Osteoblast (primary cell): ENCODE measurements around the gene GLUL. TPM values are rescaled to one million over a fixed set of nuclear protein-coding genes. Genes with fewer than 3 reads are reported as not detected.

Experiments used
- DNase-seq: peaks from one replicate; pipeline ENCODE4 v3.0.0; 2011; ENCODE audit warnings: low spot score, mixed read lengths; ENCODE audit not compliant: insufficient read length; ENCODE audit errors: missing footprints
- H2AFZ ChIP-seq: 2 replicates; pipeline ENCODE4 v1.6.0; 2011; ENCODE audit warnings: mild to moderate bottlenecking, low read length
- H3K27ac ChIP-seq: 2 replicates; pipeline ENCODE4 v1.5.1; 2011; ENCODE audit warnings: mild to moderate bottlenecking, low read depth, low read length, moderate library complexity
- H3K27me3 ChIP-seq: 2 replicates; pipeline ENCODE4 v1.6.0; 2012; ENCODE audit warnings: mild to moderate bottlenecking, control low read depth, inconsistent platforms, low read length, moderate library complexity; ENCODE audit not compliant: insufficient read depth
- H3K36me3 ChIP-seq: 2 replicates; pipeline ENCODE4 v1.5.1; 2011; ENCODE audit warnings: mild to moderate bottlenecking, low read length, control low read depth, moderate library complexity; ENCODE audit not compliant: insufficient read depth
- H3K4me1 ChIP-seq: 2 replicates; pipeline ENCODE4 v1.5.1; 2011; ENCODE audit warnings: mild to moderate bottlenecking, low read length, control low read depth, moderate library complexity; ENCODE audit not compliant: insufficient read depth
- H3K4me2 ChIP-seq: 2 replicates; pipeline ENCODE4 v1.6.0; 2011; ENCODE audit warnings: mild to moderate bottlenecking, low read length; ENCODE audit not compliant: insufficient read depth
- H3K4me3 ChIP-seq: fragments of 200-600 bp; sonication (generic); 3 replicates; pipeline ENCODE4 v1.5.1; 2012; ENCODE audit warnings: mild to moderate bottlenecking, low read length, inconsistent platforms; ENCODE audit not compliant: insufficient read depth
- H3K79me2 ChIP-seq: 2 replicates; pipeline ENCODE4 v1.6.0; 2012; ENCODE audit warnings: mild to moderate bottlenecking, low read length, control low read depth, inconsistent platforms; ENCODE audit not compliant: insufficient read depth
- H3K9me3 ChIP-seq: 2 replicates; pipeline ENCODE4 v1.5.1; 2011; ENCODE audit warnings: low read depth, low read length, control low read depth
- H4K20me1 ChIP-seq: 2 replicates; pipeline ENCODE4 v1.6.0; 2012; ENCODE audit warnings: mild to moderate bottlenecking, low read length, control low read depth; ENCODE audit not compliant: insufficient read depth
- total RNA-seq: library from RNA; depleted of rRNA; stranded (reverse); fragments of >200 nt; gene quantifications from 2 replicates; pipeline ENCODE4 v1.2.3, GENCODE V29; 2012
- TF ChIP-seq, protein P1 (sequence below): IDR thresholded peaks from 2 replicates; pipeline ENCODE4 v1.5.1; 2011; ENCODE audit warnings: mild to moderate bottlenecking, low read depth, low read length, moderate library complexity; ENCODE audit errors: extremely low read depth

GLUL gene
- total RNA-seq, 1 donor: 259 TPM

DNA sequence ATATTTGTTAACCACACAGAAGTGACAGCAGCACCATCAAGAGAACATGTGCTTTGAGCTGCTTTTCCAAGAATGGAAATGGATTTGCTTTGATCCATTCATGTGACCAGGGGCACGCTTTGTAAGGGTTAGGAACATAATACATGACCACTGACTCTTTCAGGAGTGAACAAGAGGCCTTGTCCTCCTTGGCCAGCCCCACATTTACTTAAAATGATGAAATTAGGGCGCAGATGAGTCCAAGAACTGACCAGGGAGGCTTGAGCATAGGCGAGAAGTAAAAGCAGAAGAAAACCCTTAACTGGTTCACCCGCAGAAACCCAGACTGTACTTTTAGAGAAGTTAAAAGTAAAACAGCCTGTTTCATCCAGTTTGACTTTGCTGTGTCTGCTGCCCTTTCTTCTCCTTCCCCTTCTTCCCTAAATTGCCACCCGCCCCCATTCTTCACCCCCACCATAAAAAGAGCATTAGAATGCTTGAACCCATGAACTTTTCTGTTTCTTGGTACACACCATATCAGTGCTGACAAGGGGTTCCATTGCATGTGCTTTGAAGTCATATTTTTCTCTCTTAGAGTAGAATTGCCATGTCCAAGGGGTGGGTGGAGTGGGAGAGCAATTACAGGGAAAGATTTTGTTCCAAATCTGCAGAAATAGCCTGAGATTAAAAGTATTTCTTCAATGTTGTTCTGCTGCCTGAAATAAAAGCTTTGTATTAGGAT lies 2.6 kb upstream of the GLUL start:
- DNase-seq: no peak
- Histone ChIP-seq H3K27me3 (no peaks in the 10 kb centered on the region), H3K4me2 (no peak overlapping the region), H4K20me1 (peaks cover 13% of the 10 kb centered on the region), H3K79me2 (peaks cover 21% of the 10 kb centered on the region), H3K9me3 (no peaks in the 10 kb centered on the region), H3K4me1 (peaks cover 13% of the 10 kb centered on the region), H3K36me3 (no peaks in the 10 kb centered on the region), H2AFZ (no peak overlapping the region), H3K4me3 (no peak overlapping the region), H3K27ac (no peak overlapping the region)
- TF ChIP-seq, protein P1, sequence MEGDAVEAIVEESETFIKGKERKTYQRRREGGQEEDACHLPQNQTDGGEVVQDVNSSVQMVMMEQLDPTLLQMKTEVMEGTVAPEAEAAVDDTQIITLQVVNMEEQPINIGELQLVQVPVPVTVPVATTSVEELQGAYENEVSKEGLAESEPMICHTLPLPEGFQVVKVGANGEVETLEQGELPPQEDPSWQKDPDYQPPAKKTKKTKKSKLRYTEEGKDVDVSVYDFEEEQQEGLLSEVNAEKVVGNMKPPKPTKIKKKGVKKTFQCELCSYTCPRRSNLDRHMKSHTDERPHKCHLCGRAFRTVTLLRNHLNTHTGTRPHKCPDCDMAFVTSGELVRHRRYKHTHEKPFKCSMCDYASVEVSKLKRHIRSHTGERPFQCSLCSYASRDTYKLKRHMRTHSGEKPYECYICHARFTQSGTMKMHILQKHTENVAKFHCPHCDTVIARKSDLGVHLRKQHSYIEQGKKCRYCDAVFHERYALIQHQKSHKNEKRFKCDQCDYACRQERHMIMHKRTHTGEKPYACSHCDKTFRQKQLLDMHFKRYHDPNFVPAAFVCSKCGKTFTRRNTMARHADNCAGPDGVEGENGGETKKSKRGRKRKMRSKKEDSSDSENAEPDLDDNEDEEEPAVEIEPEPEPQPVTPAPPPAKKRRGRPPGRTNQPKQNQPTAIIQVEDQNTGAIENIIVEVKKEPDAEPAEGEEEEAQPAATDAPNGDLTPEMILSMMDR: no peak

DNA sequence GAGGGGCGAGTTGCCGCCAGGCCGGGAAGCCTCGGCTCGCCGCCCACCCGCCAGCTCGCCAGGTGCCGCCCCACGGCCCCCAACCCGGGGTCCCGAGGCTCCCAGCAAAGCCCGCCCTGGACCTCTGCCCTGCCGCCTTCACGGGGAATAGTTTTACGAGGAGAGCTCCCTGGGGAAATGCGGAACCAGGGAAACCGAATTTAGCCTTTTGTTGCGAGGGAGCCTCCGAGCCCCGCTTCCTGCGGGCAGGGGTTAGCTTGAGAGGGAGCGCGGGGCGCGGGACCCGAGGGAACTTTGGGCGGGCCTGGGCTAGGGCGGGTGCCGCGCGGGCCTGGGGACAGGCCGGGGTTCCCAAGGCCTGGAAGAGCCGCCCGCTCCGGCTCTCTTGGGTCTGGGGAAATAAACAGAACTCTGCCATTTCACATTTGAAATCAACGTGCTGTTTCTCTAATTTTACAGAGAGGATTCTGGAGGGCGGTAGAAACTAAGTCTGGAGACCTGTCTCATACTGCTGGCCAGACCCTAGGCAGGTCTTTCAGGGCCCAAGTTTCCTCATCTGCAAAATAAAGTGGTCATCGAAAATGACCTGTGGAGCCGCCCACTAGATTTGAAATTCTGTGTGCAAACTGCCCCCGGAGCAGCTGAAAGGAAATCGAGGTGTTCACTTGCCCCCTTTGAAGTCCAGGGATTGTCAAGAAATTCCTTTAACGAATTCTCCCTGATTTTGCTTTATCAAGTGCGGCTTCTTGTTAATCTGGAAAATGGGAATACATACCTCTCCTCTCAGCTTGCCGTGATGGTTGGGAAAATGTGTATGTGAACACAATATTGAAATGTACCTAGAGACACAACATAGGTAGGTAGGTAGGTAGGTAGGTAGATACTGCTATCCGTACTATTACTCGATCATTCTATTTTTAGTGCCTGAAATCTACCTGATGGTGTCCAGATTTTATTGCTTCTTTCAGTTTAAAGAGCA lies 749 bp upstream of the GLUL start:
- Histone ChIP-seq H2AFZ (peak overlapping the region; percentile 81), H3K4me1 (peaks cover 7% of the 10 kb centered on the region), H3K4me3 (peak overlapping the region; percentile 83), H3K36me3 (peaks cover 14% of the 10 kb centered on the region), H3K27me3 (no peaks in the 10 kb centered on the region), H4K20me1 (peaks cover 29% of the 10 kb centered on the region), H3K79me2 (peaks cover 34% of the 10 kb centered on the region), H3K27ac (peak overlapping the region; percentile 44), H3K4me2 (peak overlapping the region; percentile 80), H3K9me3 (no peaks in the 10 kb centered on the region)
- TF ChIP-seq, protein P1: no peak
- DNase-seq: peak; percentile 83

DNA sequence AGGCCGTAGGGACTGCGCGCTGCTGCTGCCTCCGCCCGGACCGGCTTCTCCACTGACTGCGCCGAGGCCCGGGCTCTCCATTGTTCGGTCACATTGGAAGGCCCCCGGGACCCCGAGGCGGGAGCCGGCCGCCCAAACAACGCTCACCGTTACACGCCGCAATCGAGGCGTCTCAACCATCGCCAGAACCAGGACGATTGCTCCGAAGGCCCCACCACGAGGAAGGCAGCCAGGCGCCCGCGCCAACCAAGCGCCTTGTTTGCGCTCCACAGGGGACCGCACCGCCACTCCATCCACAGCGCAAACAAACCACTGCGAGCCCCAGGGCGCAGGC lies 595 bp downstream of the GLUL start:
- no peaks in the 10 kb centered on the region for H3K9me3 ChIP-seq
- no peaks in the 10 kb centered on the region for H3K4me1 ChIP-seq
- H3K27me3 ChIP-seq: no peaks in the 10 kb centered on the region
- peaks cover 29% of the 10 kb centered on the region for H4K20me1 ChIP-seq
- peak overlapping the region; percentile 83 for H3K4me3 ChIP-seq
- peaks cover 26% of the 10 kb centered on the region for H3K36me3 ChIP-seq
- H2AFZ ChIP-seq: peak overlapping the region; percentile 80
- TF ChIP-seq, protein P1: no peak
- peak overlapping the region; percentile 77 for H3K27ac ChIP-seq
- no peak for DNase-seq
- peak overlapping the region; percentile 80 for H3K4me2 ChIP-seq
- H3K79me2 ChIP-seq: peaks cover 34% of the 10 kb centered on the region

DNA sequence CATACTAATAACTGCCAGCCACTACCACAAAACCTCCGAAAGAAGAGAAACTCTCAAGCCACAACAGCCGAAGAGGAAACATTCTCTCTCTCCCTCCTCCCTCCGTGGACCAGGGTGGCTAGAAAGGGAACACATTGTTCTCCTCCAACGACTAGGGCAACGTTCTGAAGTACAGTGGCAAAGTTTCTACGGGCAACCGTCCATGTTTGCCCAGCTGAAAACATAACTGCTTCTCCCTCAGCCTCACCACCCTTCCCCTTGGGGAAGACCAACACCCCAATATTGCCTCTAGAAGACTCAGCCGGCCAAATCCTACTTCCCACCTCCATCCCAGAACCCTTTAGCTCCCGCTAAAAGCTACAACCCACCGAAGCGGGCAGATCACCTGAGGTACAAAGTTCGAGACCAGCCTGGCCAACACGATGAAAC lies 2.0 kb downstream of the GLUL start:
- peak overlapping the region; percentile 27 for H2AFZ ChIP-seq
- no peak overlapping the region for H3K27ac ChIP-seq
- peaks cover 39% of the 10 kb centered on the region for H3K36me3 ChIP-seq
- H3K79me2 ChIP-seq: peaks cover 34% of the 10 kb centered on the region
- H3K4me3 ChIP-seq: peak overlapping the region; percentile 83
- TF ChIP-seq, protein P1: no peak
- H3K4me2 ChIP-seq: peak overlapping the region; percentile 80
- H3K4me1 ChIP-seq: no peaks in the 10 kb centered on the region
- peaks cover 29% of the 10 kb centered on the region for H4K20me1 ChIP-seq
- peak; percentile 71 for DNase-seq
- no peaks in the 10 kb centered on the region for H3K9me3 ChIP-seq
- no peaks in the 10 kb centered on the region for H3K27me3 ChIP-seq
